Right hindlimb (tissue), 1 donor: Measurements from ENCODE around the gene PPCS.
"Not testable (repeated sequence)": the region's sequence is repeated elsewhere in the genome, so short reads cannot be mapped to it uniquely, and the experiment has no call there.

Experiments used
- DNase-seq: peaks from one replicate; pipeline ENCODE4 v3.0.0-alpha.2; 2018

Gene PPCS

GRCh38 chr1:42454403-42454802, 1.9 kb upstream of the PPCS start:
- no peak for DNase-seq

GRCh38 chr1:42456754-42457089, 379 bp downstream of the PPCS start:
- DNase-seq, result no peak

- no peak for DNase-seq
These were observed 4.9 kb downstream of the PPCS start for GRCh38 chr1:42461196-42461595.

- peak; percentile 98 for DNase-seq
These were observed 6.8 kb downstream of the PPCS start, which contains the start of gene CCDC30 for GRCh38 chr1:42462828-42463763. Gene CCDC30 (plus strand): TSS chr1:42463286. CDS start chr1:42480552, 17,266 bp downstream.

GRCh38 chr1:42463921-42464320, 7.6 kb downstream of the PPCS start:
- no peak for DNase-seq

- DNase-seq, result no peak
These were observed 9.7 kb downstream of the PPCS start for GRCh38 chr1:42466030-42466429.

GRCh38 chr1:42469727-42470126, 13.4 kb downstream of the PPCS start:
- no peak for DNase-seq

GRCh38 chr1:42476605-42477004, 20.3 kb downstream of the PPCS start:
- no peak for DNase-seq

GRCh38 chr1:42477354-42477753, 21.0 kb downstream of the PPCS start:
- not testable (repeated sequence) for DNase-seq

- DNase-seq, result no peak
These were observed 21.4 kb downstream of the PPCS start for GRCh38 chr1:42477775-42478174.

- no peak for DNase-seq
These were observed 23.3 kb downstream of the PPCS start for GRCh38 chr1:42479621-42480020.

GRCh38 chr1:42480921-42481320, 24.6 kb downstream of the PPCS start:
- no peak for DNase-seq

- DNase-seq, result no peak
These were observed 26.4 kb downstream of the PPCS start for GRCh38 chr1:42482635-42483153.

- no peak for DNase-seq
These were observed 28.0 kb downstream of the PPCS start for GRCh38 chr1:42484382-42484781.

- no peak for DNase-seq
These were observed 33.9 kb downstream of the PPCS start for GRCh38 chr1:42490237-42490636.

- DNase-seq, result not testable (repeated sequence)
These were observed 45.7 kb downstream of the PPCS start for GRCh38 chr1:42502031-42502430.

GRCh38 chr1:42504535-42505128, 48.3 kb downstream of the PPCS start:
- DNase-seq, result no peak

GRCh38 chr1:42506576-42506975, 50.2 kb downstream of the PPCS start:
- no peak for DNase-seq
